HepG2 (cell line): ENCODE measurements around the gene S100A4. TPM values are rescaled to one million over a fixed set of nuclear protein-coding genes. Genes with fewer than 3 reads are reported as not detected.
A peak's percentile ranks its signal among the peaks of the same experiment; 100 is the strongest.

Source experiments
- FOSL2 ChIP-seq: sonication (generic); formaldehyde crosslinking; IDR thresholded peaks from 2 replicates; pipeline ENCODE4 v1.4.0; 2020; ENCODE audit warnings: missing genetic modification reagents
- FOXC1 ChIP-seq: sonication (generic); formaldehyde crosslinking; IDR thresholded peaks from 2 replicates; pipeline ENCODE4 v1.8.0; 2022; ENCODE audit warnings: mild to moderate bottlenecking, missing genetic modification reagents, borderline replicate concordance
- NCOA1 ChIP-seq: sonication (generic); formaldehyde crosslinking; IDR thresholded peaks from 2 replicates; pipeline ENCODE4 v1.9.0; 2021; ENCODE audit warnings: missing genetic modification reagents
- RARA ChIP-seq: IDR thresholded peaks from 2 replicates; pipeline ENCODE4 v1.6.1; 2016; ENCODE audit warnings: missing genetic modification reagents, missing compliant biosample characterization
- SMC3 ChIP-seq: IDR thresholded peaks from 2 replicates; pipeline ENCODE4 v1.6.1; 2011; ENCODE audit warnings: low read length, improper control_type of control experiment
- THAP7 ChIP-seq: sonication (generic); formaldehyde crosslinking; IDR thresholded peaks from 2 replicates; pipeline ENCODE4 v1.8.1; 2023; ENCODE audit warnings: mild to moderate bottlenecking, missing genetic modification reagents
- THRA ChIP-seq: sonication (generic); formaldehyde crosslinking; IDR thresholded peaks from 2 replicates; pipeline ENCODE4 v1.4.0; 2020; ENCODE audit warnings: missing genetic modification reagents, borderline replicate concordance
- TOE1 ChIP-seq: sonication (generic); formaldehyde crosslinking; IDR thresholded peaks from 2 replicates; pipeline ENCODE4 v1.4.0; 2020; ENCODE audit warnings: mild to moderate bottlenecking, missing genetic modification reagents
- ZNF263 ChIP-seq: sonication (generic); formaldehyde crosslinking; IDR thresholded peaks from 2 replicates; pipeline ENCODE4 v1.4.0; 2020; ENCODE audit warnings: missing genetic modification reagents
- ZNF44 ChIP-seq: sonication (generic); formaldehyde crosslinking; IDR thresholded peaks from 2 replicates; pipeline ENCODE4 v1.5.1; 2020; ENCODE audit warnings: mild to moderate bottlenecking, missing genetic modification reagents
- ZNF530 ChIP-seq: sonication (generic); formaldehyde crosslinking; IDR thresholded peaks from 2 replicates; pipeline ENCODE4 v1.5.0; 2020; ENCODE audit warnings: low read depth, mild to moderate bottlenecking, missing genetic modification reagents
- ZNF619 ChIP-seq: sonication (generic); formaldehyde crosslinking; IDR thresholded peaks from 2 replicates; pipeline ENCODE4 v1.4.0; 2020; ENCODE audit warnings: mild to moderate bottlenecking, missing genetic modification reagents
- ZNF784 ChIP-seq: sonication (generic); formaldehyde crosslinking; IDR thresholded peaks from 2 replicates; pipeline ENCODE4 v1.5.1; 2020; ENCODE audit warnings: missing genetic modification reagents, mild to moderate bottlenecking, borderline replicate concordance
- polyA plus RNA-seq, 8 experiments: library from polyadenylated mRNA; depleted of rRNA in 3 of 8; stranded (reverse) in 7 of 8; unstranded in 1 of 8; fragments of >200 nt; fragmentation: Illumina TruSeq in 4 of 8; extraction: Trizol in 4 of 8; gene quantifications; 2 replicates each; pipeline versions ENCODE4 v1.2.1 to v1.2.3, GENCODE V29; 2011 to 2016; ENCODE audit warnings: low read depth in 4 of 8, missing spikeins in 1 of 8, mixed read lengths in 1 of 8; ENCODE audit not compliant: insufficient read depth in 1 of 8
- total RNA-seq, 5 experiments: library from RNA; depleted of rRNA; stranded (reverse); fragments of >200 nt; fragmentation: Illumina TruSeq; extraction: Trizol; gene quantifications; 2 replicates each; pipeline ENCODE4 v1.2.3, GENCODE V29; 2016; ENCODE audit warnings: low read depth in 1 of 5
- TF ChIP-seq, protein P1 (sequence below): sonication (generic); formaldehyde crosslinking; IDR thresholded peaks from 2 replicates; pipeline ENCODE4 v1.8.1; 2023; ENCODE audit warnings: mild to moderate bottlenecking, inconsistent platforms, moderate library complexity, missing genetic modification reagents, borderline replicate concordance

Gene S100A4
- total and polyA plus RNA-seq, 2 of the 13 experiments (the other 11 are each of a cell fraction or from before 2014, with no cell fraction given), result 12.9 to 20.2 TPM

DNA sequence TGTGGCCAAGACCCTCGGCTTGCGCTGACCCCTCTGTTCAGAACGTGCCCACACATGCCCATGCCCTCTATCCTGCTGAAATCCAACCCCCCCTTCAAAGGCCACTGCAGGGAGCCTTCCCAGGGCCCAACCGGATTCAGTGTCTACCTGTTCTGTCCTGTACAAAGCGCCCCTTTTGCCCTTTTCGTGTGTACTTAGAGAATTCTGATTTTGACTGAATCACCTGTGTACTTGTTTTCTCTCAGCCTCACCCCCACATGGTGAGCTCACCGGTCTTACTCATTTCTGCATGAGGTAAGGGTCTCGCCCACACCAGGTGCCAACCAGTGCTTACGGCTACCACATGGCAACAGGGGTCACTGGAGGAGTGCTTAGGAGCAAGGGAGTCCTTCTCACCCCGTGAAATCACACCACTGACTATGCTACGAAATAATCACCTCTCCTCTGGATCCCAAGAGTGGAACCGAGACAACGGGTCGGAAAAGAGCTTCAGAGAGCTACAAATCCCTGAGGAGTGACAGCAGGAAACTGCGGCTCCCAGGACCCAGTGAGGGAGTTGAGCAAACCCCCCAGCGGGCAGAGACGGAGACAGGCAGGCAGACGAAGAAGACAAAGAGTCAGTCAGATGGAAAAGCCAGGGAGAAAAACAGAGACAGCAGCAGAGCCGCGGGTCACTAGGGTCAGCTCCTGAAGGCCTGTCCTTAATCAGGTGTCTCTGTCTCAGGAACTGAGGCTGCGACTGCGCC lies 22.2 kb upstream of the S100A4 start (continued):
- no peak for TF ChIP-seq ZNF530 (CRISPR knock-in tag)
- no peak for TF ChIP-seq SMC3
- no peak for TF ChIP-seq ZNF784 (CRISPR knock-in tag)
- TF ChIP-seq RARA (CRISPR knock-in tag), result no peak
- no peak for TF ChIP-seq THRA (CRISPR knock-in tag)
- TF ChIP-seq ZNF619 (CRISPR knock-in tag), result 0 out of 2 replicates have a peak, but pooled peaks have one; percentile 3
- TF ChIP-seq FOSL2 (CRISPR knock-in tag), result peak; percentile 64
- TF ChIP-seq TOE1 (CRISPR knock-in tag), result no peak
- TF ChIP-seq FOXC1 (CRISPR knock-in tag), result no peak
- TF ChIP-seq ZNF44 (CRISPR knock-in tag), result no peak
- TF ChIP-seq, protein P1, sequence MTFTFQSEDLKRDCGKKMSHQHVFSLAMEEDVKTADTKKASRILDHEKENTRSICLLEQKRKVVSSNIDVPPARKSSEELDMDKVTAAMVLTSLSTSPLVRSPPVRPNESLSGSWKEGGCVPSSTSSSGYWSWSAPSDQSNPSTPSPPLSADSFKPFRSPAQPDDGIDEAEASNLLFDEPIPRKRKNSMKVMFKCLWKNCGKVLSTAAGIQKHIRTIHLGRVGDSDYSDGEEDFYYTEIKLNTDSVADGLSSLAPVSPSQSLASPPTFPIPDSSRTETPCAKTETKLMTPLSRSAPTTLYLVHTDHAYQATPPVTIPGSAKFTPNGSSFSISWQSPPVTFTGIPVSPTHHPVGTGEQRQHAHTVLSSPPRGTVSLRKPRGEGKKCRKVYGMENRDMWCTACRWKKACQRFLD (CRISPR knock-in tag), result no peak
- no peak for TF ChIP-seq ZNF263 (CRISPR knock-in tag)
- no peak for TF ChIP-seq NCOA1
- TF ChIP-seq THAP7, result no peak
- TF ChIP-seq, all 625 proteins: peak for 7
